Activated CD4-positive, CD25-positive, alpha-beta regulatory T cell treated with anti-CD3 and anti-CD28 coated beads, Interleukin-2, amount 50 U/mL, for 72 hours (primary cell): ENCODE results near the gene OR52B2.

Source experiments
- DNase-seq: peaks from one replicate; pipeline ENCODE4 v3.0.0; 2021

Gene OR52B2

DNA sequence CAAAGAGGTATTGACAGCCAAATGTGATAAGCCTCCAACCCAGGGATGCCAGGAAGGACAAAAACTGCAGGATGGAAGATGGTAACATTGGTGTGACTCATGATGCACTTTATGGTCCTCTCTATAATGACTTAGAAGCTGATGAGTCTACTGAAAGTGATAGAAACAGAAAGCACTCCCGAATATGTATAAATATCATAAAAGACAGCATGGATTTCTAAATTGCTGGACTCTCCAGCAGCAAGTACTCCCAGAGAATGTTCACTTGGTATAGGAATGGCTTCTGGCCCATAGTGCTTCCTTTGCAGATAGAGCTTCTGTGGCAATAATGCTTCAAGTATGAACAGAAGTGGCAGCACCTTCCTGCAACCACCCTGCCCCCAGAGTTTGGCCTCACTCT lies at the start of gene OR52B2:
Gene OR52B2, minus strand, starts transcription at position 101 of the 400 bp plus-strand sequence. Its CDS starts 0 bp downstream, at position 101.
- no peak for DNase-seq

DNA sequence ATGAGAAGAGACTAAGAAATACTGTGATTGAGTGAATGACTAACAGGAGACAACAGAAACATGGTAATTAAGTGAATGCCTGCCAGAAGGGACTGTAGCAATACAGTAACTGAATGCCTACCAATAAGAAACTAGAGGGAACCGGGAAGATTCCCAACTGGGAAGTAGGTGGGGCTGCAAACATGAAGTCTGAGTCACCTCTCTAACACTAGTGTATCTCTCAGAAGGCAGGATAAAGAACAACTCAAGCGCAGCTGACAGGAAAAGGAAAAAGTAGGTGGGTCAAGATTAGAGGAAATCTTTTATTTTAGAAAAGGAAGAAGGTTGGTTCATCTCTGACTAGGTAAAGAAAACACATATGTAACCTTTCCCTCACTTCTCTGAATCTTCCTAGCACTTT lies 49.2 kb upstream of the OR52B2 start:
- DNase-seq, result no peak

DNA sequence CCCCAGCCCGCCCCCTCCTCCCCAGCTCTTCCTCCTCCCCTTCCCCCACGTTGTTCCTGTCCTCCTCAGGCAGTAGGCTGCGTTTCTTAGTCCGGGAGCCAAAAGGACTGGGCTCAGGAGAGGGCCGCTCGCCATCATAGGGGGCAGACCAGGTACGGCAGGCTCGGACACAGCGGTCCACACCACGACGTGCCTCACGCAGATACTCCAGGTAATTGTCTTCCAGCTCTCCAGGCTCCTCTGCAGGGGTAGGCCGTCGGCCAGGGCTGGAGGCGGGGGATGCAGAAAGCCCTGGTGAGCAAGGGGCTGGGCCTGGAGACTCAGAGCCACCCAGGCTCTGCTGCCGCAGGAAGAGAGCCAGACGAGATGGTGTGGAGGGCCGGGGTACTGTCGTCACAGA lies 47.6 kb upstream of the OR52B2 start:
- no peak for DNase-seq

DNA sequence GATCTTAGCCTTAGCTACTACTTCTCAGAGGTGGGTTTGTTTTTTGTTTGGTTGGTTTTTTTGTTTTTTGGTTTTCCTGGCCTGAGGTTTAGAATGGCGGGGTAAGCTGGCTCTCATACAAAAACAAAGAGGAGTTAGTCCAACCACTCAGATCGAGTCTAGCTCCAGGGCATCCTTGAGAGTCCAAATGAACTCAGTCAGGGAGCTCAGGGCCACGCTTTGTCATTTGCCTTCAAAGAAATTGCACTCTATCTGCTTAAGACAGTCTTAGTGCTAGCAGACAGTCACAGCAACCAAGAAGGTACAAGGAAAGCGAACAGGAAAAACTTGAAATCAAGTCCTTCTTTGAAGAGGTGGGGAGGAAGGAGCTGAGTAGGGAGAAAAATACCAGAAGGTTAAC lies 46.4 kb upstream of the OR52B2 start:
- no peak for DNase-seq

DNA sequence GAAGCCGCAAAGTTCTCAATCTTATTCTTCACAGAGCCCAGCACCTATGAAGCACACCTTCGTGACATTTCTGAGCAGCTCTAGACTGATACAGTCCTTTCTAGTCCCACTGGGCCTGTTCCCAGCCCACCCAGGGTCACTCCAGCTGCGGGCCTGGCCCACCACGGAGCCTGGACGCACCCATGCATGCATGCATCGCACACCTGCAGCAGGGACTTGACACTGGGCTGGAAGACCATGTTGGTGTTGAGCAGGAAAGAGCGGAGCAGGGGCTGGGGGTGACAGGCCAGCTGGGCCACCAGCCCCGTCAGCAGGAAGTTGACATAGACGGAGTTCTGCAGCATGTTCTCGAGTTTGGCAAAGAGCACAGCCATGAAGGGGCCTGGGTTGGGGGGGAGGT lies 44.4 kb upstream of the OR52B2 start:
- DNase-seq, result no peak

DNA sequence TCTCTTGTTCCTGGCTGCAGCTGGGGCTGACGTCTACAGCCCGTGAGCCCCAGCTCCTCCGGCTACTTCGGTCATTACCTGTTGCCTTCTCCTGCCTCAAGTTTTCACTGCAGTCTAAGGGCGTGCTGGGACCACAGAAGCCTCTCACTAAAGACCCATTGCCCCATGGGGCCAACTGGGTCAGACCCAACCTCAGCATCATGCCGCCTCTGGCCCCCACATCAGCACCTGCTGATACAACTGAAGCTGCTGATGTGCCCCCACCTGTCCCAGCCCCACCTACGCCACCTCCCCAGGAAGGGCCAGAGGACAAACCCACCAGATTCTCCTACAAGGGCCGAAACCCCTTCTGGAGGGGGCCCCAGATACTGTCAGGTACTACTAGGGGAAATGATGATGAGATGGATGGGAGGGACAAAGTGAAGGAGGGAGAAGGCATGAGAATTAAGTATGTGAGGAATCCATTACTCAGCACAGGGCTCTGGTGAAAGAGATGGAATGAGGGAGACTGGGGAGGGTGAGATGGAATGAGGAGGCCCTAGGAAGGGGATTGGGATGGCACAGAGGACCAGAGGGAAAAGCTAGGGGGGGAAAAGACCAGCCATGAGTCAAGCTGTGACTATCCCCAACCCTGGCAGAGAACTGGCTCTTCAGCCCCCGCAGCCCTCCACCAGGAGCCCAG lies 40.3 kb upstream of the OR52B2 start:
- no peak for DNase-seq

DNA sequence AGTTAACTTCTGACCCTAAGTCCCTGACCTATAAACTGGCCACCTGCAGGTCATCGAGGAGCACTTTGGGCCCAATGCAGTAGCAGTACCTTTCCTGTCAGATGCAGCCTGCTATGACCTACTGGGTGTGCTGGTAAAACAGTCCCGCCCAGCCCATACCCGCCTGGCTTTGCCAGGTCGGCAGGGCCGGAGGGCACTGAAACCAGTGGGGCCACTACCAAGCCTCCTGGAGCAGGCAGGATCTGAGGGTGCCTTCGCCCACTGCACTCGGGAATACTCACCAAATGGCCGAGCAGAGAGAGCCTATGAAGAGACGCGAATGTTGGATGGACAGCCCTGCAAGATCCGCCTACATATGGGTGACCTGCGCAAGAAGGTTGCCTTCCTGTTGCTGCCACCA lies 39.7 kb upstream of the OR52B2 start:
- no peak for DNase-seq

DNA sequence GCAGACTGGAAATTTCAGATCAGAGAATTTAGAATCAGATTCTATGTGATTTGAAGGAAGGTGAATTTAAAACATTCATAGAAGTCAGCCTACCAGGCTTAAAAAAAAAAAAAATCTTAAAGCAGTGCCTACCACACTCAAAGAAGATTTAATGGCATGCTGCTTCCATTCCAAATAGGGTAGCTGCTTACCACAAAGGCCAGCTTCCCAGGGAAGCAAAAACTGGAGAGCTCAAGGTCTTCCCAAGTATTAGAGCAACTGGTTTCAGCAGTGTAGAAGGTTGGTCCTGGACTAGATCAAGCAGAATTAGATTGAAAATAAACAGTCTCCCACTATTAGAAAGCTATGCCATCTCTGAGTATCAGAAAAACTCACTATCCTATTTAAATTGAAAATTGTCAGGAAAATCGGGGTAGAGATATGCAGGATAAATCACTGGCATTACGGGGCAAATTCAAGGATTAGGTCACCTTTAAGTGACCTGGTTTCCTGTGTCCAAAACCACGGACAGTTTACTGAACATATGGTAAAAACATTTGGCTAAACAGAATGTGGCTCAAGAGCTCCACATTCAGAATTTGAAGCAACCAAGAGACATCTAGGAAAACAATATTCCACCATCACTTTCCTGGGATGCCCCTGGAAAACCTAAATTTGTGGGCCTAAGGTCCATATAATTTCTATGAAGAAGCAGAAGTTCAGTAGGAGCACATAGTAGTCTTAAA lies 36.5 kb upstream of the OR52B2 start:
- no peak for DNase-seq

DNA sequence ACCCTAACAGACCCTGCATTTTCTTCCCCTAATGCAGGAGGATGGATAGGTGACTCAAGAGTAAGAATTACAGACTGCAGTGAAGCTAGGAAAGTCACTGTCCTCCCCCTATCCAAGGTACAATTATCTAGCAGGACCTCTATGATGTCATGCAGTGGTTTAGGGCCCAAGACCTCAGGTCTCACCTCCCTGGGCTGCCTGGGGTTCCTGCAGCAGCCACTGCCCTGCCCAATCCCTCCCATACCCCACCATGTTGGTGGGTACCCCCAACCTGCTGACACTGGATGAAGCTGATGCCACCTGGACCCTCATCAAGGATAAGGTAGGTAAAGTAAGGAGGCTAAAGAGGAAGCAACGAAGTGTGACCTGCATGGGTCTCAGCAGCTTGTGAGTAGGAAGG lies 35.2 kb upstream of the OR52B2 start, which contains the start of gene C11orf42:
Gene C11orf42, plus strand, starts transcription at position 192 of the 400 bp plus-strand sequence. Its CDS starts 59 bp downstream, at position 251.
- DNase-seq, result no peak

DNA sequence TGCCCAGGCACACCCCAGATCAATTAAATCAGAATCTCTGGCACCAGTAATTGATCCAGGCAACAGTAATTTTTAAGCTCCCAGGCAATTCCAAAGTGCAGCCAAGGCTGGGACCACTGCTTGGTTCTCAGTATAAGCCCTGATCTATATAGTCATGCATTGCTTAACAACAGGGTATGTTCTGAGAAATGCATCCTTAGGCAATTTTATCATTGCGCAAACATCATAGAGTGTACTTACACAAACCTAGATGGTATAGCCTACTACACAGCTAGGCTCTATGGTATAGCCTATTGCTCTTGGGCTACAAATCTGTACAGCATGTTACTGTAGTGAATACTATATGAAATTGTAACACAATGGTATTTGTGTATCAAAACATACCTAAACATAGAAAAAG lies 34.6 kb upstream of the OR52B2 start:
- no peak for DNase-seq

DNA sequence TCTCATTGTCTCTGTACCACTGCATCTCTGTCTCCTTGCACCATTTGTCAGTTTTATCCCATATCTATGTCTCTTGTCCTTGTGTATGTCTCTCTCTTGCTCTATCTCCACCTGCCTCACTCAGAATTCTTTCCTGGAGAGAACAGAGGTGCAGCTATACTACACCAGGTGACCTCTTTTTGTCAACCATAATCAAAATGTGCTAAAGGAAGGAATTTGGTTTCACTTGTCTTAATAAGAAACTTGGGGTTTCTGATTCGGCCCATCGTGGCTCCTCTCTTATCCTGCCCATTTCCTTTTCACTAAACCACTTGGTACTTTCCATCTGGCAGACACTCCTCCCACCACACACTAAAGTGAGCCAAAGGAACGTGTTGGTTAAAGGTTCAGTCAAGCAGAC lies 33.2 kb upstream of the OR52B2 start:
- DNase-seq, result no peak

DNA sequence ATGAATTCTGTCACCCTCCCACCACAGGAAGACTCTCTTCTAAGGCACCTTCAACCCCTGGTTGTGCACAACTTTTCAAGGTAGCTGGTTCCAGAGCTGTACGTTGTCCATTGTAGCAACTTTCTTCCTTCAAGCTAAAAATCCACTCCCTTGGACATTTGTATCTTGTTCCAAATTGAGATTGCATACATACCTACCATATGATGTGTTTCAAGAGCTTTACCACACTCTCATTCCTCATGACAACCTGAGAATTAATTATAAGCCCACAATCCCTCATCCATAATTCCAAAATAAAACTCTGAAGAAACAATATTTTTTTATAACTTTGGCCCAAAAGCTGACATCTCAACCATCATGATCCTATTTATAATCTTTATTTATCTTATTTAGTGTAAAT lies 31.9 kb upstream of the OR52B2 start:
- DNase-seq, result no peak

DNA sequence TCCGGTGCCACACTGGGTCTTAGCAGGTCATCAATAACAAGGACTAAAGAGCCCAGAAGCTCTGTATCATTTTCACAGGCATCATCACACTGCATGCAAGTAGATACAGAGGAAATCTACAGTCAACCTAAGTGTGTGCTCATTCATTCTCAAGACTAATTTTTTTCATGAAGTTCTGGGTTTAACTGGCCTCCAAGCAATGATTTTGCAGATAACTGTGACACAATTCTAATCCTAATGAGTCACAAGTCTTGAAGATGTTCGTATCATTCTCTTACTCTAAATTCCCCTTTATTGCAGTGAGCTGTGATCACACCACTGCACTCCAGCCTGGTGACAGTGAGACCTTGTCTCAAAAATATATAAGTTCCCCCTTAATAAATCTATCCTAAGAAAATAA lies 31.4 kb upstream of the OR52B2 start:
- DNase-seq, result no peak

DNA sequence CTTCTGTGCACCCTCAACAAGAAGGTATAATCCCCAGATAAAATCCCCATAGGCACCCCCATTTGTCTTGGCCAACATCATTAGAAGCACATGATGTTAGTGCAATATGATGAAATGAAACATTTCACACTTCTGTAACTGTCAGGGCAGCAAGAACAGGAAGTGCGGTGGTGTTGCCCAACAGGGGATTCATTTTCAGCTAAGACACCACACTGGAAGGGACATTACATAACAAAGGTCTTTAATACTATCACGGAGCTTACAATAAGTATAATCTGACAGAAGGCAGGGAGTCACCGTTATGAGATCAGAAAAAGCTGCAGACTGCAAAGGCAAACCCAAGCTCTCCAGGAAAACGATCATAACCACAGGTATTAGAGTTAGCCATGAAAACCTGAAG lies 30.8 kb upstream of the OR52B2 start:
- DNase-seq, result no peak

DNA sequence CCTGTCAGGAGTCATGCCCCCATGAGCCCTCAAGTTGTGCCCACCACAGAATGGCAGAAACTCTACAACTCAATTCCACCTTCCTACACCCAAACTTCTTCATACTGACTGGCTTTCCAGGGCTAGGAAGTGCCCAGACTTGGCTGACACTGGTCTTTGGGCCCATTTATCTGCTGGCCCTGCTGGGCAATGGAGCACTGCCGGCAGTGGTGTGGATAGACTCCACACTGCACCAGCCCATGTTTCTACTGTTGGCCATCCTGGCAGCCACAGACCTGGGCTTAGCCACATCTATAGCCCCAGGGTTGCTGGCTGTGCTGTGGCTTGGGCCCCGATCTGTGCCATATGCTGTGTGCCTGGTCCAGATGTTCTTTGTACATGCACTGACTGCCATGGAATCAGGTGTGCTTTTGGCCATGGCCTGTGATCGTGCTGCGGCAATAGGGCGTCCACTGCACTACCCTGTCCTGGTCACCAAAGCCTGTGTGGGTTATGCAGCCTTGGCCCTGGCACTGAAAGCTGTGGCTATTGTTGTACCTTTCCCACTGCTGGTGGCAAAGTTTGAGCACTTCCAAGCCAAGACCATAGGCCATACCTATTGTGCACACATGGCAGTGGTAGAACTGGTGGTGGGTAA lies 29.2 kb upstream of the OR52B2 start, which contains the start of gene OR52W1:
Gene OR52W1, plus strand, starts transcription at position 51 of the 637 bp plus-strand sequence. Its CDS starts 0 bp downstream, at position 51.
- DNase-seq, result no peak

DNA sequence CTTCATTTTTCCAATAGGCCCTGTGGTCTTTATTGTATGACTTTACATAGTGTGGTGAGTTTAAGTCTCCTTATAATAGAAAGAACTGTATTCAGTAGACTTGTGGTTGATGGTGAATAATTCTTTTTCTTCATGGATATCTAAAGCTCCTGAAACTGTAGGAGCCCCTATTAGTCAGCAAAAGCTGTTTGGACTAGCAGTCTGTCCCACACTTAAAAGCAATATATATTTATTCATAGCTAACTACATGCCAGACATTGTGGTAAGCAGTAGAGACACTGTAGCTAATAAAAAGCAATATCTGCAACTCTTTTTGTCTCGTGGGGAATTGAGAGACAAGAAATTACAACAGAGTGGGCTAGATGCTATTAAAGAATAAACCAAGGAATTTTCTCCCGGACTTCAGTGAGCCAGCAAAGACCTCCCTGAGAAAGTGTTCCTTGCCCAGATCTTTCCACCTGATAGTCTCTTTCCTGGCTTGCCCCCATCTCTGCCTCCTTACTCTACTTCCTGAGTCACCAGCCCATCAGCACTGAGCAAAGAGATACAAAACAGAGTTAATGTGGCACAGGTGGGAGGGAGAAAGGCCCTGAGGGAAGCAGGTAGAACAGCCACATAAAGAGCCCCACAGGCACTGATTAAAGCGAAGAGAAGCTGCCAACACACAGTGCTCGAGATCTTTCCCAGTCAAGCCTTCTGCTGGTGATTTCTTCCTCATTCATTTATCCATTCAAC lies 27.5 kb upstream of the OR52B2 start:
- no peak for DNase-seq

DNA sequence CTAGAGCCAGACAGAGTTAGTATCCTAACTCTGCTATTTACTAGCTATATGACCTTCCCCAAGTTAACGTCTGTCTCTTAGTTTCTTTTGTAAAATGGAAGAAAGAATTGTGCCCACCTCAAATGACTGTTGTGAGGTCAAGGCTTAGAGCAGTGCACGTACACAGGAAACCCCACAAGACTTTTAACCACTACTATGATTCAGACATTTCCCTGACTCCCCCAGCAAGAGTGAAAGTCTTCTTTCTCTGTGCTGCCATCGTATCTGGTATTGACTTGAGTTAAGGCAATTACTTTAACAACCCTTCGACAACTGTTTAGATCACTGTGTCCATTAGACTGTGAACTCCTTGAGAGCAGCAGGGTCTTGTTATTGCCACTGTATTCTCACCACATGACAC lies 26.3 kb upstream of the OR52B2 start:
- DNase-seq, result no peak

DNA sequence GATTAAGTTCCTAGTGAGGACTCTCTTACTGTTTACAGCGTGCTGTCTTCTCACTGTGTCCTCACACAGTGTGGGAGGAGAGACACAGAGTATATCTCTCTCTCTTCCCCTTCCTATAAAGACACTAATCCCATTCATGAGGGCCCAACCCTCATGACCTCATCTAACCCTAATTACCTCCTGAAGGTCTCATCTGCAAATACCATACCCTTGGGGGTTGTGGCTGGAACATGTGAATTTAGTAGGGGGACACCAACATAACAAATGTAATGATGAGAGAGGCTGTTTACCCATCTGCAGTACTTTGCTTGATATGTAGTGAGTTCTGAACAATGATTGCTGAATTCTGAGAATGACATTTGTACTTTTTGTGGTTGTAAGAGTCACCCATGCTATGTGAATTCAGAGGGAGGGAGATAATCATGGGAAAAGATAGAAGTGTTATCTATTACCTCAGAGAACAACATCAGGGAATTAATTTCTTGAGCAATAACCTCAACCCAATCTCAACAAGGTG lies 24.0 kb upstream of the OR52B2 start:
- no peak for DNase-seq

DNA sequence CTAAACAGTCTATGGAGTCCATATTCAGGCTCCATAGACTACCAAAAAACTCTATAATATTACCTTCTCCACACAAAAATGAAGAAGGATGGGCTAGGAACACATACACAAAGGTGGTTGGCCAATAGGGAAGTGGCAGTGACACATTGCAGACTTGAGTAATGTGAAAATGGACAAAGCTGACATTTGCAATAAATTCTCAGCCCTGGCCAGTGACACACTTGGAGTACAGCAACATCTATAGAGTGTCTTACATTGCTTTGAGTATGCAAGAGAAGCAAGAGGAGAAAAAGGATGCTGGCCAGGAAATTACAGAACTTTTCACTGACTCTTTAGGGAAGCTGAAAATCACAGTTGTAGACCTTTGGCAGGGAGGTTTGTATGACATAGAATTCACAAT lies 21.6 kb upstream of the OR52B2 start:
- DNase-seq, result no peak

DNA sequence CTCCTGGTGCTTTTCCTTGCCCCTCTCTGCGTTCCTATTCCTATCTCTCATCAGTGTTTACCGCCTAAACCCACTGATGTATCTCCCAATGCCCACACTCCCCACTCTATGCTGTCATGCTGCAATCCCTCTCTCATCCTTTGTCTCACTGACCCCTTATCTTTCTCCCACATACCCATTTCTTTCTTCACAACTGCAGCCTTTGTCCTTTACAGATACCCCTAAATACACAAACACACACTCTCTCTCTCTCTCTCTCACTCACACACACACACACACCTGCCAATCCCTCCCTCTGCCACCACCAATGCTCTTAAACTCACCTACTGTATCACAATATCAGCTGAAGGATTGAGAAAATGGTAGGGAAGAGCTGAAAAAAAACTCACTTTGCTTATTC lies 5.3 kb upstream of the OR52B2 start:
- DNase-seq, result no peak

DNA sequence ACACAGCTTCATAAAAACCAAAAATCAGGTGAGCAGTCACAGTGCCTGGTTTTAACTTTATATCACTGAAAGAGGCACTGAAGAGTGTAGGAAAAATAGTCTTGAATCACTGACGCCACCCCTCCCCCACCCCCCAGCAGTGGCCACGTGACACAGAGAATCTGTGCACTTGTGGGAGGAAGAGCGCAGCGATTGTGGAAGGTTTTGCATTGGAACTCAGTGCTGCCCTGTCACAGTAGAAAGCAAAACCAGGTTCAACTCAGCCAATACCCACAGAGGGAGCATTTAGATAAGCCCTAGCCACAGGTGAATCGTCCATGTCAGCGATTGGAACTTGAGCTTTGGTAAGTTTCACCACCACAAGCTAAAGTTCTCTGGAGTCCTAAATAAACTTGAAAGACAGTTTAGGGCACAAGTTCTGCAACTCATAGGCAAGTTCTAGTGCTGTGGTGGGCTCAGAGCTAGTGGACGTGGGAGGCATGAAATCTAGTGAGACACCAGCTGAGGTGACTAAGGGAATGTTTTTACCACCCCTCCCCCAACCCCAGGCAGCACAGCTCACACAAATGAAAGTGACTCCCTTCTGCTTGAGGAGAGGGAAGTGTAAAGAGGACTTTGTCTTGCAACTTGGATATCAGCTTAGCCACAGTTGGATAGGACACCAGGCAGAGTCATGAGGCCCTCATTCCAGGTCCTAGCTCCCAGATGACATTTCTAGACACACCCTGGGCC lies 13.3 kb downstream of the OR52B2 start:
- no peak for DNase-seq

DNA sequence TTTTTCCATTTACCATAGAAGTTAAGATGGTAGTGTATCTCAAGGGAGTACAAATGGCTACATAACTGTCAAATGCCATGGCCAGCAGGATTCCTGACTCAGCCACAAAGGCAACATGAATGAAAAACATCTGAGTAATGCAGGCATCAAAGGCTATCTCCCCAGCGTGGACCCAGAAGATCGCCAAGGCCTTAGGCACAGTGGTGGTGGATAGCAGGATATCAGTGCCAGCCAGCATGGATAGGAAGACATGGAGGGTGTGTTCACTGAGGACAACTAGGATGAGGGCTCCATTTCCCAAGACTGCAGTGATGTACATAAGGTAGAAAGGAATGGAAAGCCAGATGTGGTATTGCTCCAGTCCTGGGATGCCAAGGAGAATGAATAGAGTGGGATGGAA lies 18.0 kb downstream of the OR52B2 start:
- DNase-seq, result no peak
